ENCODE measurements around the gene ATP5PO.
"Not testable (repeated sequence)": the region's sequence is repeated elsewhere in the genome, so short reads cannot be mapped to it uniquely, and the experiment has no call there.

Gene ATP5PO

DNA sequence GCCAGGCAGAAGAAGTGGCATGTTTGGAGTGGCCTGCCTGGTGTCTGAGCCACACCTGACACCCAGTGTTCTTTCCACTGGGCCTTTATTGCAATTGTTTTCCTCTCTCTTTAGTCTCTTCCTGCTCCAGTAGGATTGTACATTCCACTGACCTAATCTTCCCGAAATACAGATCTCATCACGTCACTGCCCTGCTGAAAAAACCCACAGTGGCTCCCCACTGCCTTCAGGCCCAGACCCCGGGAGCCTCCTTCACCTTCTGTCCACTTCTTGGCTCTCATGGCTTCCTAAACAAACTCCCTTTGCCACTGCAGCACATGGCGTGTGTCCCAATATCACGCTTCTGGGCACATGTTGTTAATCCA lies 25.3 kb upstream of the ATP5PO start:
- DNase-seq (ENCODE audit: low read depth, low spot score), result peak; percentile 27

DNA sequence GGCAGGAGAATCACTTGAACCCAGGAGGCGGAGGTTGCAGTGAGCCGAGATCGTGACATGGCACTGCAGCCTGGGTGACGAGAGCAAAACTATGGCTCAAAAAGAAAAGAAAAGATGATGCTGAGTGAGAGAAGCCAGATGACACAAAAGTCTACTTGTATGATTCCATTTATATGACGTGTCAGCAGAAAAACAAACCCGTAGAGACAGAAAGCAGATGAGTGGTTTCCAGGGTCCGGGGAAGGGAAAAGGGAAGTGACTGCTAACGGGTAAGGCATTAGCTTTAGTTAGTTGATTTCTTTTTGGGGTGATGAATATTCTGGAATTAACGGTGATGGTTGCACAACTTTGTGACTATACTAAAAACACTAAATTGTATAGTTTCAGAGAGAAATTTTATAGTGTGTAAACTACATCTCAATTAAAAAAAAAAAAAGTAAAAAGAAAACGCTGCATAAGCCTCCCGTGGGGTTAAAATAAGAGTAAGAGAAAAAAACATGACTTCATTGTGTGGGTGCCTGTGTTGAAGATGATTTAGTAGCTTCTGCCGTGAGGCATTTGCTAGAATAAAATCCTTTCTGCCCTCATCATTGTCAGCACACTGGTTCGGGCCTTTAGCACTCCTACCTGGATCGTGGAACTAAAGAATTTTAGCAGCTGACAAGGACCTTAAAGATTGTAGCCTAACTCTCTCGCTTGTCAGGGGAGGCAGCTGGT lies 24.7 kb upstream of the ATP5PO start:
- no peak for DNase-seq (ENCODE audit: low read depth, low spot score)

DNA sequence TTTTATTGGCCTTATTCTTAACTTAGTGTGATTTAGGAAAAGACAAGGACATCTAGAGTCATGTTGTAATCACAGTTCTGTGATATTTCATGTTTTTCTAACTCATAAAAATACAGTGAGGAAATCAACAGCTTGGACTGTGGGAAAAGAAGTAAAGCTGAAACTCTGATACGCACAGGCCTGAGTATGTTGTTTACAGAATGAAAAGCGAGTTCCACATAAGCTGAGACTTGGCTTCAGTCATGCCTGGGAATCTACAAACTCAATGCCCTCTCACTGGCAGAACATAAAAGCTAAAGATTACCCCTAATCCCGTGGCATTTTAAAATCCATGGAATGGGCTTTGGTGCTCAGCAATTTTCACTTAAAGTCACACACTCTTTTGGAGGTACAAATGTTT lies 23.6 kb upstream of the ATP5PO start:
- no peak for DNase-seq (ENCODE audit: low read depth, low spot score)

DNA sequence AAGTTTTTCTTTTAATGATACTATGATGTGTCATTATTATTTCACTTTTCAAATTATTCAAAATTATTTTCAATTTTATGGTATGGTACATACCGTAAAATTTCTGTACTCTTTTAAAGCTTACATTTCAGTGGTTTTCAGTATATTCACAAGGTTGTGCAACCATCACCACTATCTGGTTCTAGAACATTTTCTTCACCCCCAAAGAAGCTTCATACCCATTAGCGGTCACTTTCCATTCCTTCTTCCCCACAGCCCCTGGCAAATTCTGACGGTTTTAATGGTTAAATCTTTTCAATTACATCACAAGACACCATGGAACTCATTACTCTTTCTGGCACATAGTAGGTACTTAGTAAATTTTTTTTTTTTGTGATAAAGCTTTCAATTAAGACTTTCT lies 22.8 kb upstream of the ATP5PO start:
- DNase-seq (ENCODE audit: low read depth, low spot score), result no peak

DNA sequence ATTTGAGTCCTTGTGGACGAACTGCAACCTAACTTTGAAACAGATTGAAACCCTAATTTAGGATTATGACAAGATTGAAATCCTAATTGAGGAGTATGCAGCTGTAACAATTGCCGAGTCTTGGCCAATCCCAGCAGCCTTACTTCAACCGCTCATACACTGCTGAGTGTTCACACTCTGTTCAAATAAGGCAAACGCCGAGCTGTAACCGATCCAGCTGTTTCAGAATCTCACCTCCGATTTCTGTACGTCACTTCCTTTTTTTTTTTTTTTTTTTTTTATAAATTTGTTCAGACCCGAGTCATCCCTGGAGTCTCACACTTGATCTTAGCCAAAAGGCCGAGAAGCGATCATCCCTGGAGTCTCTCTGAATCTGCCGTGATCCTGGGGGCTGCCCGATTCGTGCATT lies 22.3 kb upstream of the ATP5PO start:
- no peak for DNase-seq (ENCODE audit: low read depth, low spot score)

DNA sequence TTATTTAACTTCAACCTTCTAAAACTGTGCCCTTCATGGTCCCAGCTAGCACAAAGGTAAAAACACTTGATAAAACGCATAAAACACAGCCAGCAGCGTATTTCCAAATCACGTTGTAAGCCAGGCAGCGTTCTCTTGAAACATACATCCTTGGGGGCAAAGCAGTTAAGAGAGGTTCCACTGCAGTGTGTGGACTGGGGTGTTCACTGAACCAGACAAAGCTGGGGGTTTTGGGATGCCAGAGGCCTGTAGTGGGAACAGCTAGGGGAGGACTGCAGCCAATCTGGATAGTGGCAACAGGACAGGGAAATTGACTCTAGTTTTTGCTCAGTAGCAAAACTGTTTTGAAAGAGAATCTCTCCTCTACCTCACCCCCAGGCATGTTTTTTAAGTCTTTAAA lies 21.5 kb upstream of the ATP5PO start:
- no peak for DNase-seq (ENCODE audit: low read depth, low spot score)

- no peak for DNase-seq (ENCODE audit: low read depth, low spot score)
These were observed 20.9 kb upstream of the ATP5PO start for GRCh38 chr21:33936301-33937038.

GRCh38 chr21:33932731-33933130 lies 17.1 kb upstream of the ATP5PO start:
- no peak for DNase-seq (ENCODE audit: low read depth, low spot score)

DNA sequence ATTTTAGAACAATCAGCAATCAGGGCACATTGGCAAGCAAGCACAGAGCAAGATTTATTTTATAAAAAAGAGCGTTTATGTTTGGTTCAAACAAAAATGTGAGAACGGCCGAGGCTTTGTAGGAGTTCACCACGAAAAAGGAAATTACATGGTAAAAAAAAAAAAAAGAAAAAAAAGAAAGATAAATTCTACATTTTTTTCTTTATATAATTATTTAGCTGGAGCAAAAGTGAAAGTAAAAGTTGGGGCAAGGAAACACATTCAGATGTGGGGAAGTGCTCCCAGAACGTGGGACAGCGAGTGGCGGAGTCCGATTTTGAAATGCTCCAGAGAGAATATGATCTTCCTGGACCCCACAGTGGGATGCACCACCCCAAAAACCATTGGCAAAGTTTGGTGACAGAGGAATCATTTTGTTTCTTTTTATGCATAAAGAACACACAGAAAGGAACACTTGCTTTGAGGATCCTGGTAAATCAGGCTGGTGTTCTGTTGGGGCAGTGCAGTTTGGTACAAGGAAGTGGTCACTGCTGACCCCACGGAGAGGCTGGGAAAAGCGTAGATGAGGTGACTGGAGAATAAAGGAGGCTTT lies 16.3 kb upstream of the ATP5PO start:
- no peak for DNase-seq (ENCODE audit: low read depth, low spot score)

GRCh38 chr21:33931052-33931798 lies 15.6 kb upstream of the ATP5PO start:
- DNase-seq (ENCODE audit: low read depth, low spot score), result not testable (repeated sequence)

GRCh38 chr21:33926248-33926647 lies 10.6 kb upstream of the ATP5PO start:
- not testable (repeated sequence) for DNase-seq (ENCODE audit: low read depth, low spot score)

DNA sequence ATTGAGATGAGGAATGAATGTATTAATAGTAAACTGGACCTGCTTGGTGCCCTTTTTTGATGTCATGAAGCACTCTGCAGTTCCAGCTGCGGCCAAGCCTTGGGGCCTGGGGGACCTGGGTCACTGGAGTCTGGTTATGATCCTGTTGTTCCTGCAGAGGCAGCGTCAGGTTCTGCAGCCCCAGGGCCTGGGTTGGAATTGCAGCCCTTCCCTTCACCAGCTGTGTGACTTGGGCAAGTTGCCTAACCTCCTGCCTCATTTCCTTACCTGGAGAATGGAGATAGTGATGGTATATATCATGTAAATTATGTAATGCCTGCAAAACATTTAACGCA lies 9.1 kb upstream of the ATP5PO start:
- DNase-seq (ENCODE audit: low read depth, low spot score), result no peak

DNA sequence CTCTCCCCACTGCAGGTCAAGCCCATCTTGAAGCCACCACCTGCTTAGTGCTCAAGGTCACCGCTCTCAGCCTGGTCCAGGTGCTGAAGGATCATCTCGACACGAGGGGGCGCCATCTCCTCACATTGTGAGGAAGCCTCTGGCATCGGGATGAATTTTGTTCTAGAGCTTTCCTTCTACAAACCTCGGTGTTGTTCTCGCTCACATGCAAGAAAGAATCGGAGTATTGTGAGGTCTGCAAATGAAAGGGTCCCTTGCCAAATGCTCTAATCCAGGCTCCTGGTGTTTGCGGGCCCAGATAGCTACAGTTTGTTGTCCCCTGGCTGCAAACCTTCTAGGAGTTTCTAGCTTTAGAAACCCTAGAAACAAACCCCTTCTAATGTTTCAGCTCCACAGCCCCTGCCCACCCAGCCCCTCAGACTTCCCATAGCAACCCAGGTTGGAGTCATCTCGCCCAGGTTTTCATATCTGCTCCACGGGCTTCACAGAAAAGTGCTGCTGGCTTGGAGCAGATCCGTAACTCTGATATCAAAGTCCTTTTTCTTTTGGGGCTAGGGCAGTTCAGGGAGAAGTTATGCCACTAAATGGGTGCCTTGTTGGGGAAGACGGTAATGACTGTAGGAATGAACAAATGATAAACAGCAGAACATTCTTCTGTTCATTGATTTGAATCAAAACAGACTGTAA lies 8.6 kb upstream of the ATP5PO start:
- peak; percentile 39 for DNase-seq (ENCODE audit: low read depth, low spot score)

DNA sequence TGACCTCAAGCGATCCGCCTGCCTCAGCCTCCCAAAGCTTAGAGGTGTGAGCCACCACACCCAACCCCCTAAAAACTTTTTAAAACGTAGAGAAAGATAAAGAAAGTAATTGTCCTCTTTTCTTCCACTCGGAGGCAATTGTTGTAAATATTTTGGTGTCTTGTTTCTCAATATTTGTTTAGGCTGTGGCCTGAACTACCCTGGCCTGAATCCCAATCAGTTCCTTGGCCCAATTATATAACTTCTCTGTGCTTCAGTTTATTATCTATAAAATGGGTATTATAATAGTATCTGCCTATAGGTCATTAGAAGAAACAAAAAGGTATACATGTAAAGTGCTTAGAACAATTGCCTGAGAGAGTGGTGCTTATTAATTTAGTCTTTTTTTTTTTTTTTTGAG lies 1.8 kb upstream of the ATP5PO start:
- no peak for DNase-seq (ENCODE audit: low read depth, low spot score)

DNA sequence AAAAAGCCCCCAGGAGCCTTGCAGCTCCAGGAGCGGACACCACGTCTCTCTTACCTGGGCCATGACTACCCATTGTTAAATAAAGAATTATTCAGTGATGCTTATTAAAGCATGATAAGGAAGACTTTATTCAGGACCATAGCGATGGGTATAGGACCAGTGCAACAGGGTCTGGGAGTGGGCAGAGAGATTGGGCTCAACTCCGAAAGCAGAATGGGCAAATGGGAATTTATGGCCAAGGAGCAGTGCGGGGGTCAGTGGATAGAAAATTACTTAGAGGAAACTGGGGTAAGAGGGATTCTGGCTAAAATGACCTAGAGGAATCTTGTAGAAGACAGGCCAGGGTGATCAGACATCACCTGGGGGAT lies 580 bp upstream of the ATP5PO start:
- no peak for DNase-seq (ENCODE audit: low read depth, low spot score)

DNA sequence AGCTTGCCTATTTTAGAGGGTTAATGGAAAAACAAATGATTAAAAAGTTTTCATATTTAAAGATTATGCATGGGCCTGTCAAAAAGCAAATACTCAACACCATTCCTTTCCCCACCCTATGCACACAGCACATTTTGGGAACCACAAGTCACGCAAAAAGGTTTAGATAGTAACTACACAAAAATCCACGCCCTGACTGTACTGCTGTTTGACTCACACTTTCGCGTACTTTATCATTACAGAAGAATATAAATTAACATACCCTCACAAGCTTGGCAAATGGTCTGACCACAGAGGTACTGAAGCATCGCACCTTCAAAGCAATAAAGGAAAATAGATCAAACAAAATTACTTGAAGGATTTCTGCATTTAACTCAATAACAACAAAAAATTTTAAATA lies 1.4 kb downstream of the ATP5PO start:
- no peak for DNase-seq (ENCODE audit: low read depth, low spot score)

DNA sequence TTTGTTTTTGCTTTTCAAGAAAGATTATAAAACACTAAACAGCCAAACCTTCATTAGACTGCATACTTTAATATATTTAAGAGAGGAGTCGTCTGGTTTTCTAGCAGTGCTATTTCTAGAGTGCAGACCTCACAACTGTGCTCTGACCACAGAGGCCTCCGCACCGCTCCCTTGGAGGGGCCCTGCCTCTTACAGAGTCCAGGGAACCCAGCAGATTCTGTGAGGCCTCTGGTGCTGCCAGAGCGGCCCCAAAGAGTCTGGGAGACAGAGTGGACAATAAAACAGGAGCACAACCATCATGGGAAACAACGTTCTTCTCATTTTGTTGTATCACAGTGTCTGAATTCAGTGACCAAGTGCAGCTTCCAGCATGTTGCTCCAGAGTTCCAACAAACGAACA lies 5.8 kb downstream of the ATP5PO start:
- DNase-seq (ENCODE audit: low read depth, low spot score), result no peak

- DNase-seq (ENCODE audit: low read depth, low spot score), result no peak
These were observed 6.8 kb downstream of the ATP5PO start for GRCh38 chr21:33908760-33909159.

GRCh38 chr21:33904041-33904440 lies 11.6 kb downstream of the ATP5PO start:
- no peak for DNase-seq (ENCODE audit: low read depth, low spot score)

- no peak for DNase-seq (ENCODE audit: low read depth, low spot score)
These were observed 13.3 kb downstream of the ATP5PO start for GRCh38 chr21:33902349-33902748.

- no peak for DNase-seq (ENCODE audit: low read depth, low spot score)
These were observed 14.0 kb downstream of the ATP5PO start for GRCh38 chr21:33901412-33902288.

Measured in brain pericyte (primary cell).